SK-N-MC (cell line): ENCODE measurements around the gene FUCA1.
"Not testable (repeated sequence)": the region's sequence is repeated elsewhere in the genome, so short reads cannot be mapped to it uniquely, and the experiment has no call there.

ENCODE experiments used
- DNase-seq: peaks from one replicate; pipeline ENCODE4 v3.0.0-alpha.2; 2011; ENCODE audit warnings: low read depth, low spot score
- H3K27ac ChIP-seq: fragments of 200-600 bp; sonication (generic); 2 replicates; pipeline ENCODE4 v1.5.1; 2016; ENCODE audit warnings: mixed run types
- H3K36me3 ChIP-seq: fragments of 200-600 bp; sonication (generic); 2 replicates; pipeline ENCODE4 v1.6.1; 2017; ENCODE audit warnings: antibody characterized with exemption, low read length, mixed read lengths; ENCODE audit not compliant: insufficient read depth
- H3K4me3 ChIP-seq: fragments of 200-600 bp; sonication (generic); 2 replicates; pipeline ENCODE4 v1.5.1; 2016
- H3K9ac ChIP-seq: fragments of 200-600 bp; sonication (generic); 2 replicates; pipeline ENCODE4 v1.8.0; 2017; ENCODE audit warnings: mixed run types, mixed read lengths; ENCODE audit not compliant: insufficient read length
- H3K9me3 ChIP-seq: fragments of 200-600 bp; sonication (generic); 2 replicates; pipeline ENCODE4 v1.6.1; 2017; ENCODE audit warnings: low read depth, mild to moderate bottlenecking, antibody characterized with exemption, low read length, moderate library complexity, mixed read lengths
- EZH2 ChIP-seq: fragments of 200-600 bp; sonication (generic); IDR thresholded peaks from one replicate; pipeline ENCODE4 v1.6.1; 2017; ENCODE audit warnings: antibody characterized with exemption
- FOXP2 ChIP-seq: optimal IDR thresholded peaks from 2 replicates; pipeline ENCODE3; 2011; ENCODE audit warnings: mild to moderate bottlenecking, moderate library complexity; ENCODE audit not compliant: insufficient read depth; ENCODE audit errors: extremely low read length, control extremely low read depth
- POLR2AphosphoS5 ChIP-seq: IDR thresholded peaks from 2 replicates; pipeline ENCODE4 v1.6.1; 2012; ENCODE audit warnings: mild to moderate bottlenecking, low read depth, low read length, borderline replicate concordance

Gene FUCA1

DNA sequence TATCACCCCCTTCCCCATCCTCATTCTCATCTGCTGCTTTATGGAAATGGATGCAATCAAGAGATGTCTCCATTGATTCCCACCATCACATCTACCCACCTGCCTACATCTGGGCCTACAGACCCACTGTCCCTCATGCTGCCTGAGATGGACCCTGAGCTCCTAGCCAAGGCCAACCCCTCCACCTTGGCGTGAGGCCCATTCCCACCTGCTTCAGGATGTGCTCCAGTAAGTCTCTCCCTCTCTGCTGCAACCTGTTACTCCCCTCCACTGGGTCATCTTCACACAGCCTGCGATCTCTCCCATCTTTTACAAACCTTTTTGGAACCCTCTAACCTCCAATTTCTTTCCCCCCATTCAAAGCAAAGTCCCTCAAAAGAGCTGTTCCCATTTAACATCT, 63.1 kb downstream of the FUCA1 start:
- H3K4me3 ChIP-seq = no peak overlapping the region
- no peaks in the 10 kb centered on the region for H3K9me3 ChIP-seq
- no peaks in the 10 kb centered on the region for H3K36me3 ChIP-seq
- H3K9ac ChIP-seq = no peak overlapping the region
- TF ChIP-seq EZH2 (no peak), POLR2AphosphoS5 (no peak), FOXP2 (no peak)
- H3K27ac ChIP-seq = no peak overlapping the region
- no peak for DNase-seq

DNA sequence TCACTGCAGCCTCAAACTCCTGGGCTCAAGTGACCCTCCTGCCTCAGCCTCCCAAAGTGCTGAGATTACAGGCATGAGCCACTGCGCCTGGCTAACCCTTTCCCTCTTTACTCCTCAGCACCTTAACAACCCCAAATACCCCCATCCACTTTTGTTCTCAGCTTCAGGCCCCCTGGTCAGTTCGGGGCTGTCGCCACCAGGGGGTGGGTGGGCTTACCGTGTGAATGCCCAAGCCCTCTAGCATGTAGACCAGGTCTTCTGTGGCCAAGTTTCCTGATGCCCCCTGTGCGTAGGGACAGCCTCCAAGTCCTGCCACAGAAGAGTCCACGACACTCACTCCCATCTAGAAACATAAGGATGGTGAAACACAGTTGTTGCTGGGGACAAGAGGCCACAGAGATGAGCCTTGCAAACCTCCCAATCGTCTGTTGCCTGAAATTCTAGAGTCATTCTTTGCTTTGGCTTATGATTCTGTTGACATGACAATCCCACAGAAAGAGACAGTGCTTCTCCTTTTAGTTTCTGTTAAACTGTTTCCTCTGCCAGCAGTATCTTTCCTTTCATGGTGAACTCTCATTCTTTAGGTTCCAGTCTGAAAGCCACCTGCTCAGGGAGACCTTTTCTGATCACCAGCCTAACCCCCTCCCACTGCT, 63.8 kb downstream of the FUCA1 start:
- H3K36me3 ChIP-seq = no peaks in the 10 kb centered on the region
- TF ChIP-seq FOXP2 (no peak), EZH2 (no peak), POLR2AphosphoS5 (no peak)
- no peak for DNase-seq
- H3K9ac ChIP-seq = no peak overlapping the region
- H3K9me3 ChIP-seq = no peaks in the 10 kb centered on the region
- no peak overlapping the region for H3K27ac ChIP-seq
- H3K4me3 ChIP-seq = no peak overlapping the region

DNA sequence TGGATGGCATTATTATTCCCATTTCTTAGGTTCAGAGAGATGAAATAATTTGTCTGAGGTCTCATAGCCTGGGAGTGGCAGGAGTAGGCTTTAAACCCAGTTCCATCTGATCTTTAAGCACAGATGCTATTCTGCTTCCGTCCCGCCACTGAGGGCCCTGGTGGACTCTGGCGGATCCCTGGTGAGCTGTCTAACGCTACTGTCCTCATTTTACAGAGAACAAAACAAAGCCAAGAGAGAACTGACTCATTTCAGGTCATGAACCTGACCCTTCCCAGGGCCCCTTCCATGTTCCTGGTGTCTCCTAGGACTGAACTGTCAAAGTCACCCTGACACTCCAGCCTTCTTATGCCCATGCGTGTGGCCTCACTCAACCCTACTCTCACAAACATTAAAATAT, 64.4 kb downstream of the FUCA1 start:
- no peaks in the 10 kb centered on the region for H3K36me3 ChIP-seq
- H3K4me3 ChIP-seq = no peak overlapping the region
- no peak overlapping the region for H3K27ac ChIP-seq
- H3K9ac ChIP-seq = no peak overlapping the region
- no peak for DNase-seq
- TF ChIP-seq EZH2 (no peak), FOXP2 (no peak), POLR2AphosphoS5 (no peak)
- no peaks in the 10 kb centered on the region for H3K9me3 ChIP-seq

GRCh38 chr1:23802809-23803342, 65.2 kb downstream of the FUCA1 start:
- not testable (repeated sequence) for H3K27ac ChIP-seq, H3K9ac ChIP-seq, H3K4me3 ChIP-seq, H3K9me3 ChIP-seq, DNase-seq, H3K36me3 ChIP-seq

DNA sequence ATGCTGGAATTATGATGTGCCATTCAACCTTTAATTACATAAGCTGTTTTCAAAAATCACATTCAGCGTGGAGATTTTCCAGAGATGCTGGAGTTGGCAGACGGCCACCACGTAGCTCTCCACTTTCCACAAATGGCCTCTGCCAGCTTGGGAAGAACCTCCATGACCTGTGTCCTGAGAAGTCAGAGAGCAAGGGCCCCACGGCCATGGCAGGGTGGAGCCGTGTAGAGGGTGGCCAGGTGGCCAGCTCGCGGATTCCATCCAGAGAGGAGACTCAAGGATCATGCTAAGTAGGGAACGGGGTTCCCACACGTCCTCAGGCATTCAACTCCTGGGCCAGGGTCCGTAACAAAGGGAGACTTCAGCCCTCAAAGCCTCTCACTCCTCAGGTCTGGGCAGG, 66.2 kb downstream of the FUCA1 start:
- Histone ChIP-seq H3K36me3 (no peaks in the 10 kb centered on the region; the same call in 1 of the 2 replicates), H3K9me3 (no peaks in the 10 kb centered on the region), H3K9ac (no peak overlapping the region), H3K4me3 (no peak overlapping the region), H3K27ac (no peak overlapping the region)
- TF ChIP-seq FOXP2 (no peak), POLR2AphosphoS5 (no peak), EZH2 (no peak)
- DNase-seq = no peak

GRCh38 chr1:23801338-23801748, 66.7 kb downstream of the FUCA1 start:
- Histone ChIP-seq H3K9ac (peak overlapping the region; percentile 83), H3K27ac (peak overlapping the region; percentile 48), H3K4me3 (peak overlapping the region; percentile 82), H3K36me3 (no peaks in the 10 kb centered on the region; the same call in 1 of the 2 replicates), H3K9me3 (no peaks in the 10 kb centered on the region)
- no peak for DNase-seq
- TF ChIP-seq EZH2 = no peak
- TF ChIP-seq POLR2AphosphoS5 = no peak
- TF ChIP-seq FOXP2 = no peak

DNA sequence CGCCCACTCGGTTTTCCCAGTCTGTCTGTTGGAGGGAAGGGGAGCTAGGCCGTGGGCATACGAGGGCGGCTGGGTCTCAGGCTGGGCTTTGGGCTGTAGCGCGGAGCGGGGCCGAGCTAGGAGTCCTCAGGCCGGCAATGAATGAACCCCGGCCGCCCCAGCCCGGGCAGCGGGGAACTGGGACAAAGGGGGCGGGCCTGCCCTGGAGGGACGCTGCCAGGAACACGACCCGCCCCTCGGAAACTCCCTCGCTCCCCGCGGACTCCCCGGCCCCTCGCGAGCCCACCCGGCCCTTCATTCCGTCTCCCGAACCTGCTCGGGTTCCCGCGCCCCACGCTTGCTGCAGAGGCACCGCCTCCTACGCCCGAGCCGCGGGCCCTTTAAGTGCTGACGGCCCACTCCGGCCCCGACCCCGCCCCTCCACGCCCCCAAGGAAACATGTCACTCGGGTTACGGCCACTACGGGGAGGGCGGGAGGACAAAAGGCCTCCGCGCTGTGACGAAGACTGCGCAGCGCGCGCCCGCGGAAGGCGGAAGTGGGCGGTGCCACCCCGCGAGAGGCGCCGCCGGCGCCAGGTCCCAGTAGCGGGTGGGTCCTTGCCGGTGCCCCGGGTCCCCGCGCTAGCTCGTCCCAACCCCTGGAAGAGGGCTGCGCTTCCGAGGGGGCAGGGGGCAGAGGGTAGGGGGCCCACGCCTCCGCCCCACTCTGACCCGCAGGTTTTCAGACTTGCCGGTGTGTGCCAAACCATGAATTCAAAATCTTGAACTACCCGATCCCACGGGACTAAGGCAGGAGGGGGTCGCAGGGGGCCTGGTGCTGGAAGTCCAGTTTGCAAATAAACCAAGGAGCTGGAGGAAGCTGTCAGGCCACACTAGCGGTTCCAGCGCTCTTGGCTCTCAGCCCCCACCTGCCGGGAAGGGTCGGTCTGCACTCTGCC, 67.4 kb downstream of the FUCA1 start, which contains the start of gene GALE:
Gene GALE (minus strand): TSS at position 355 of the 938 bp plus-strand sequence. CDS start 1,747 bp downstream, outside the sequence.
- DNase-seq = peak; percentile 70
- no peaks in the 10 kb centered on the region; the same call in 1 of the 2 replicates for H3K36me3 ChIP-seq
- no peaks in the 10 kb centered on the region for H3K9me3 ChIP-seq
- peak within 1 kb of the TSS; percentile 48 for H3K27ac ChIP-seq
- TF ChIP-seq EZH2 (no peak), POLR2AphosphoS5 (peak; percentile 85)
- H3K4me3 ChIP-seq = peak within 1 kb of the TSS; percentile 82
- peak within 1 kb of the TSS; percentile 83 for H3K9ac ChIP-seq

GRCh38 chr1:23799570-23800399, 68.3 kb downstream of the FUCA1 start:
- peak overlapping the region; percentile 82 for H3K4me3 ChIP-seq
- H3K9ac ChIP-seq = peak overlapping the region; percentile 83
- H3K9me3 ChIP-seq = no peaks in the 10 kb centered on the region
- H3K27ac ChIP-seq = no peak overlapping the region
- no peaks in the 10 kb centered on the region; the same call in 1 of the 2 replicates for H3K36me3 ChIP-seq
- no peak for DNase-seq
- no peak for TF ChIP-seq FOXP2
- TF ChIP-seq EZH2 = no peak
- TF ChIP-seq POLR2AphosphoS5 = no peak; the same call in 1 of the 2 replicates
